ENCODE data around the gene GPATCH2.

GRCh38 chr1:217524787-217525520 is 105.9 kb downstream of the GPATCH2 start:
- TF ChIP-seq, protein P1, sequence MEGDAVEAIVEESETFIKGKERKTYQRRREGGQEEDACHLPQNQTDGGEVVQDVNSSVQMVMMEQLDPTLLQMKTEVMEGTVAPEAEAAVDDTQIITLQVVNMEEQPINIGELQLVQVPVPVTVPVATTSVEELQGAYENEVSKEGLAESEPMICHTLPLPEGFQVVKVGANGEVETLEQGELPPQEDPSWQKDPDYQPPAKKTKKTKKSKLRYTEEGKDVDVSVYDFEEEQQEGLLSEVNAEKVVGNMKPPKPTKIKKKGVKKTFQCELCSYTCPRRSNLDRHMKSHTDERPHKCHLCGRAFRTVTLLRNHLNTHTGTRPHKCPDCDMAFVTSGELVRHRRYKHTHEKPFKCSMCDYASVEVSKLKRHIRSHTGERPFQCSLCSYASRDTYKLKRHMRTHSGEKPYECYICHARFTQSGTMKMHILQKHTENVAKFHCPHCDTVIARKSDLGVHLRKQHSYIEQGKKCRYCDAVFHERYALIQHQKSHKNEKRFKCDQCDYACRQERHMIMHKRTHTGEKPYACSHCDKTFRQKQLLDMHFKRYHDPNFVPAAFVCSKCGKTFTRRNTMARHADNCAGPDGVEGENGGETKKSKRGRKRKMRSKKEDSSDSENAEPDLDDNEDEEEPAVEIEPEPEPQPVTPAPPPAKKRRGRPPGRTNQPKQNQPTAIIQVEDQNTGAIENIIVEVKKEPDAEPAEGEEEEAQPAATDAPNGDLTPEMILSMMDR (IDR thresholded peaks at IDR 0.05), result no peak
- no peak for TF ChIP-seq EZH2phosphoT487 (IDR thresholded peaks at IDR 0.05)
